HG03135 (cell line): Measurements from ENCODE around the gene OSBPL8.

Experiments used
- ATAC-seq: cut with Tn5 transposase; IDR thresholded peaks from one replicate; pipeline ENCODE4 v1.9.1; 2021; ENCODE audit warnings: mild to moderate bottlenecking, moderate library complexity; ENCODE audit not compliant: unreplicated experiment

OSBPL8 gene

DNA sequence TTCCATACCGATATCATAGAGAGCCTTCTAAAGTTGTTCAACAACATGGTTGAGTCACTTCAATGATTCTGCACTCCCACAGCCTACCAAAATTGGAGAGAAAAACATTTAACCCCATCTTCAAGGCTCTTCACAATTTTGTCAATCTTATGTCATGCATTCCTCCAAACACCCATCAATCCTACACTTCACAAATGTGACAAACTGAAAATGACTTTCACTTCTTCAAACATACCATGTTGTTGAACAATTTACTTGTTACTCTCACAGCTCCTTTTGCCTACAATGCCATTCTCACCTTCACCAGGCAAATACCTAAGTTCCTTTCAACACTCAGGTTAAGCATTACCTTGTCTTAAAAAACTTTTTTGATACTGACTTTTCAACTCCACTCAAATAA lies 88.0 kb downstream of the OSBPL8 start:
- no peak for ATAC-seq

DNA sequence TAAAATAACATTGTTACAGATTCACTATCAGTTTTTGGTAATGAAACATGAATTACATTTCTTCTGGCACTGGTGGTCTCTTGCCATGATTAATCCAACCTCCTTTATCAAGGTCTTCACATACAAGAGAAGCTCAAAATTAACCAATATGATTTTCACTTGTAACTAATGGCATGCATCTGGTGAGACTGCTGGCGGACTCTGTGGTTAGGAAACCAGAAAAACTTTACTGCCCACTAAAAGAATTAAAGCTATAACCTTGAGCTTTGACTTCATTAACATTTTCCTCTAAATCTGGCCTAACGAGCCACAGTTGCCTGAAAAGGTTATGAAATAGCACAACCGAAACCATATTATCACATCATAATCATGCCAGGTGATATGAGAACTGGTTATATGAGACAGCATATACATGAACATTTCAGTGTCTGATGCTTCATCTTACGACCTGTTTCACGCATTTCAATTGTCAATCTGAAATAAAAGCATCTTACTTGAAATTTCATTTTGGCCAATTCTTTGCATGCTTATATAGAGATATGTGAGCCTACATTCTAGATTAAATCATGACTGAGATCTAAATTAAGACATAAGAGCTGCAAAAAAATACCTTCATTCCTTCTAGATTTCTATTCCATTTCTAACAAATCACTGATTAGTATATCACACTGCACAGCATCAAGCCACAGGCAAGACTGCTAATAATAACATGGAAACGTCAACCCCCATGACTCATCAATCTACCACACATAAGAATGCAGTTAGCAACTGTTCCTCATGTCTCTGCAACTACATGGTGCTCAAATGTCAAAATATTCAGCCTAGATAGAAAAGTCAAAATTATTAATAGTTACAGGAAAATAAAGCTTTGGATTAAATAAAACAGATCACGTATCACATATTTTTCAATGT lies 89.3 kb downstream of the OSBPL8 start:
- ATAC-seq: peak; percentile 83

DNA sequence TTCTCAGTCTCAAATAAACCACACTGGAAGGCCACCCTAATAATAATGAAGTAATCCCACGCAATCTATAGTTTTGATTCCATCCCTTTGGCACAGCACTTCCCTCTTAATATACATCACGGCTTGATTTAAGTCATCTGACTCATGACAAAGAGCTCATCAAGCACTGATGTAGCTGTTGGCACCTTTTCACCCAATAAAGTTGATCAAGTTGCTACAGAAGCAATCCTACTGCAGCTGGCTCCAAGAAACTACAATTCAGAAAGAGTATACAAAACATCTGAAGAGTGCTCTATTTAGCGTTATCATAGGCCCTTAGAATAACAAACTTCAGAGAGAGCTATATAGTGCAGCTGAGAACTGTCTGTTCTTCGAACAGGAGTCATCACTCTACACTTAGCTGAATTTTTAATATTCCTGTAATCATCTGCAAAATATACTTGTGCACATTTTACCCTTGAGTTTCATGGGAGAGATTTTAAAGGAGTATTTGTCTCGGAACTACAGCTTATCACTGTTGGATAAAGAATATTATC lies 94.9 kb downstream of the OSBPL8 start:
- no peak for ATAC-seq

DNA sequence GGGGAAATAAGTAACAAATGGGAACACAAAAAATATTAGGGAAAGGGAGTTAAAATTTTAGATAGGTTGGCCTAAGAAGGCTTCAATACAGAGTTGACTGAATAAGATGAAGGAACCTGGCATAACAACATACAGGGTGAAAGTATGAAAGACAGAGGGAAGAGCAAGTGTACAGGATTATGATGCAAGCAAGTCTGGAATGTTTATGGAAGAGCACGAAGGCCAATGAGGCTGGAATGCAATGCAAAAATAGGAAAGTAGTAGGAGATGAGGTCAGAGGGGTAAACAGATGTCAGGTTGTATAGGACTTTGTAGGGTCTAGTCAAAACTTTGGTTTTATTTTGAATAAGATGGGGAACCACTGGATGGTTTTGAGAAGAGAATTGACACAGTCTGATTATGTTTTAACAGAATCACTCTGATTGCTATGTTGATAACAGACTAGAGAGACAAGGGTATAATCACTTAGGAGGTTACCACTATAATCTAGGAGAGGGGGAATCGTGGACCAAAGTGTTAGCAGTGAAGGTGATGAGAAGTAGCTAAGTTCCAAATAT lies 96.8 kb downstream of the OSBPL8 start:
- ATAC-seq: no peak

DNA sequence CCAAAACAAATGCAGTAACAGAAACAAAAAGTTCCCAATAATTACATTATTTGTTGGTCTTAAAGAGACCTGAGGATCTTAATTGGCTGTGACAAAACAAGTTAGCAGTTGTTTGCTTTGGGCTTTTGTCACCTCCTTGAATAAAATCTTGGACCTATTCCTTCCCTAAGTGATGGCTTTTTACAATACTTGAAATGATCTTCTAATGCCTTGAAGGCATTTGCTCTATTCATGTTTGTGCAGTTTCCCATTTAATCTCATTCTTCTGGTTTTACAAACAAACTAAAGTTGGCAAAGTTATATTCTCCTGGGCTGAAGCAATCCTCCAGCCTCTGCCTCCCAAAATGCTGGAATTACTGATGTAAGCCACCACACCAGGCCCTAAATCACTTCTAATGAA lies 98.8 kb downstream of the OSBPL8 start:
- no peak for ATAC-seq

DNA sequence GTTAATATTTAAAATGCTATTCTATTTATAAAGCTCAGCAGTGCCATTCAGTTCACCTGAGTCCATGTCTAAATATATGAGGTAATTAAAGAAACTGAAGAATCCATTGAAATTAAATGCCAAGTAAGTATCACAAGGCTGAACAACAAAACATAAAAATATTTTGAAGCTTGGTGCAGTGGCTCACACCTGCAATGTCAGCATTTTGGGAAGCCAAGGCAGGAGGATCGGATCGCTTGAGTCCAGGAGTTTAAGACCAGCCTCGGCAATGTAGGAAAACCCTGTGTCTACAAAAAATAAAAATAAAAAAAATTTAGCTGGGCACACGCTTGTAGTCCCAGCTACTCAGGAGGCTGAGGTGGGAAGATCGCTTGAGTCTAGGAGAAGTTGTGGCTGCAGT lies 101.8 kb downstream of the OSBPL8 start:
- ATAC-seq: no peak

DNA sequence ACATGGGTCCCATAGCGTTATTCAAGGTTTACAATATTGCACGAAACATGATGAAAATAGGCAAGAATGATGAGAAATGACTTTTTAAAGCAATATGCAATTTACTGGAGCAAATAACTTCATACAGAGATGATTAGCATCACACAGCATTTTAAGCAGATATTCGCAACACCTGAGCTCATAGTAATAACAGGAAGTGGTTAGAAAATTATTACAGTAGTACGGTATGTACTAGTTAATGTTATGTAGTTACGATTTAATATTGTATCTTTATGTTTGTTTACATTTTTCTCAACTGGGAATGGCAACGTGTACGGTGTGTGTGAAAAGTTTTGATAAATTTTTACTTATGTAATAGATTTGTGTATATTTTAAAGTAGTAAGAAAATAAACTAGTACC lies 102.6 kb downstream of the OSBPL8 start:
- no peak for ATAC-seq

DNA sequence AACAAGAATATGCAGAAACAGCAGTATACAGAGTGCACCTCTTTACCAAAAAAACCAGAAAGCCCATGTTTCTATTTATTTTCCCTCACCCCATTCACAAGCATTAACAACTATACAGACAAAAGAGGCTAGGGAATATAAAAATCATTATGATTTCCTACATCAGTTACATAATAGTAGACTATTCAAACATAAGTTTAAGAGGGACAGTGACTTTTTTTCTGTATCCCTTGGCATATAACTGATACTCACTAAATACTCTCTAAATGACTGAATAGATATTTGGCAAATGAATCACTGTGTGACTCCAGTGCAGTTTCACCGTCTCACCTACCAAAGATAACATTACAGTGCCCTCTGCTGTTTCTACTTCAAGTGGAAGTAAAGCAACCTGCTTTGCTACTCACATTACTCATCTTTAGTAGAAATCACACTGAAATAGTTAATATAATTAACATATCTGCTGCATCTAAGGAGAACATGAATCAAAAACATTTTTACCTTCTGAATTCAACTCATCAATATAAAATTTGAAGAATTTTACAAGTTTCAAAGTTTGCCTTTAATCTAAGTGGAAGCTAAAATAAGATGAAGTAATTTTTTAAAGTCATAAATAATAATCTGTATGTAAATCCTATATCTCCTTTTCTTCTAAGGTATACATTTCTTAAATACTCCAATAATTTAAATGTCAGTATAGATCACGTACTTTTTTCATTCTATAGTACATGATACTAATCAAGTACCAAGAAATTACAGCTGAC lies 103.8 kb downstream of the OSBPL8 start:
- ATAC-seq: peak; percentile 91

DNA sequence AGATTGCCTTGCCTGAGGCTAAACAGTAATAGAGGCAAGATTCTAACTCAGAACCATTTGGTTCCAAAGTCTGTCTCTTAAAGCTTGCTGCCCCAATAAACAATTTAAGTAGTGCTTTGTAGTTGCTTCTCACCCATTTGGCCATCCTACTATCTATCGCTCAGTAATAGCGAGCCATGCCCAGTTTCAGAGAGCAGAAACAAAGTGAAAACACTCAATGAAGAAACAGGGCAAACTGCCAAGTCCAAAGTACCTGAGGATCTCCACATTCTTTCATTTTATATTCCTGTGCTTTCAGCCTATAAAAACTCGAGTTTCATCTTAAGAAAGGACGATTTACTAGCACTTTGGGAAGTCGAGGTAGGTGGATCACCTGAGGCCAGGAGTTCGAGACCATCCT lies 108.0 kb downstream of the OSBPL8 start:
- ATAC-seq: no peak

DNA sequence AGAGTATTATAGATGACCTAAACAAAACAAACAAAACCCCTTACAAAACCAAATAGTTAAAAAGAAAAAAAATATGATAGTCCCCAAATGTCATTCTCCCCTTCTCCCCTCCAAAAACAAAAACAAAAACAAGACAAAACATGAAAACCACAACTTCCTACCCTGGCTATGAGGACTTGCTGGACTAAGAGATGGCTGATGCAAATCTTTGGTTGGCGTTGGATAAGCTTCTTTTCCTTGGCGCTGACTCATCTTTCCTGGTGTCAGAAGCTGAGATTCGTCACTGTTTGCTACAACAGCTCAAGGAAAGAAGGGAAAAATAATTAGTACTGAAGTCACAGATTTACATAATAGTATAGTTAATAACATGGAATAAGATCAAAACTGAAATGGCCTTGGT lies 108.9 kb downstream of the OSBPL8 start:
- ATAC-seq: no peak

DNA sequence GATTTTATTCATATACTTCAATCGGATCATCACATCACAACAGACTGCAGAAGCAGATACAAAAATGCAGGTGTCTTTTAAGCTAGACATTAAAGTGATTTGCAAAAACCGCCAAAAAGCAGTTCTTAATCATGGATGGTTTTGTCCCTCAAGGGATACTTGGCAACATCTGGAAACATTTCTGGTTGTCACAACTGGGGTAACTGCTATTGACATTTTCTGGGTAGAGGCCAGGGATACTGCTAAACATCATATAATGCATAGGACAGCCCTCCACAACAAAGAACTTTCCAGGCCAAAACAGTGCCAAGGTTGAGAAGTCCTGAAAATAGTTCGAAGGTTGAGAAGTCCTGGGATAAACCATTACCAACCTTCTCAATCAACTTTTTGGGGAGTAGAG lies 109.6 kb downstream of the OSBPL8 start:
- ATAC-seq: no peak

DNA sequence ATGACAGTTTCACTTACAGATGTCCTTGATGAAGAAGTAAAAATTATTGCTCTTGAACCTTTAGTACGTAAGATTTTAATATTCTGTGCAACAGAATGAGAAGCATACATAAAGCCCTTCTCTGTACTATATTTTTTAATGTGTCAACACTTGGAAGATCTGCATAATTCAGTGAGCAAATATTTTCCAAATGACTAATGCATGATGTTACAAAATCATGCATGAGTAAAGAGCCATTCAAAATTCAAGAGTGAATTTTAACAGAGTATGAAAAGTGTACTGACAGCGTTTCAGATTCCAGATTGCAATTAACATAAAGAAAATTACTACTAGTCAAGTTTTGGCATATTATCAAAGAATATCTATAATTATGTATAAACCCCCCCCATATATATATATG lies 110.0 kb downstream of the OSBPL8 start:
- no peak for ATAC-seq

DNA sequence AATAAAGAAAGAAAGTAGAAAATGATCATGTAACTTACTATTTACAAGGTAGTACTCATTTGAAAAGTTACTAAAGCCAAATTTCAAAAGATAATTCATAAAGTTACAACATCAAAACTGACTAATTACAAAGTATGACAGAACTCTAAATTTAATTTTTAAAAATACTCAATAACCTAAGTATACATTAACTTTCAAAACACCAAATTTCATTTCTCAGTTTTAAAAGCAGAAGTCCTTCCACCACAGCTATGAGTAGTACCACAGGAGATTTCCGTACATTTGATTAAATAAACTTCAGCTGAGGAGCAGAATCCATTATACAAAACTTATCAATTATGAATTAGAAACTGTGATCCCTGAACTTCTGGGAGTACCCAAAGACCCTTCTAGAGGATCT lies 110.6 kb downstream of the OSBPL8 start:
- no peak for ATAC-seq

DNA sequence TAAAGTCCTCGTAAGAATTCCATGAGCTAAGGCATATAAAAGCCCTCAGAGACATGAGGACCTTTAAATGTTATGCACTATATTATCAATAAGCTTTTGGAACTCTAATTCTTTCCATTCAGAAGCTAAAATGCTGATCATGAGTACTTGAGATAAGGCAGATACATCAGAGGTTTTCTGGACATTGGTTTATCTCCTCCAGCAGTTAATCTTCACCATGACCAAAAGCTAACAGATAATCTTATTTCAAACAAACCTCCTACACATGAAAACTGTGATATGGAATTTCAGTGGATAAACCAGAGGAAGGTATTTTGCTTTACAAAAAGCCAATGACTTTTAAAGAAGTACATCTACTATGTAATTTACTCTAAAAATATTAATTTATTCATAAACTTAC lies 113.5 kb downstream of the OSBPL8 start:
- no peak for ATAC-seq

DNA sequence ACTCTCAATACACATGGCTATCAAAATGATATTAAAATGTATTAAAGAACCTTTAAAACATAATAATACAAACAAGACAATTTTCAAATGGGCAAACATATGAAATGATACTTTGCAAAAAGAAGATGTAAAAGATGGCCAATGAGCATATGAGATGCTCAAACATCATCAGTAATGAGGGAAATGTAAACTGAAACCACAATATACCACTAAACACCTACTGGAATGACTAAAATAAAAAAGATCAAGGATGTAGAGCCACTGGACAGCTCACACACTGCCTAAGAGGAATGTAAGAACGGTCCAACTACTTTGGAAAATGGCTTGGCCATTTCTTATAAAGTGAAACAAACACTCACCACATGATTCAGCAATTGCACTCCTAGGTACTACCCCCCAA lies 114.1 kb downstream of the OSBPL8 start:
- ATAC-seq: no peak

DNA sequence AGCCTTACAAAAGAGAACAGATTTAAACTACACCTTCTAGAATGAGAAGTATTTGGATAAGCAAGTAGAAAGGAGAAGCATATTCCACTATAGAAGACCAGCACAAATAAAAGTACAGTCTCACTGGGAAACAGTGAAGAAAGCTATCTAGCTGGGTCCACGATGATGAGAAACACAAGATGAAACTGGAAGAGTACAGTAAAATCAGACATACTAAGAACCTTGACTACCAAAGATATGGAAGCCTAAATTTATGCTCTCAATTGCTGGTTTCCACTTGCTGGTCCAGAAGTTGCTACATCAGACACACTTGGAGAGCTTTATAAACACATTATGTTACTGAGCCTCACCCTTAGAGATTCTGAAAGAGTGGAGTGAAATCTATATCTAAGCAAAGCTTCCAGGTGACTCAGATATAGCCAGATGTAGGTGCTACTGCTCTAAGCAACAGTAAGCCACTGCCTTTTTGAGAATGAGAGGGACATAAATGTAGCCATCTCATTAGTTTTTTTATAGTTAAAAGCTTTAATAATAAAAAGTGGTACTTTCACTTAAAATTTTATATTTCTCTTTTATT lies 115.1 kb downstream of the OSBPL8 start:
- ATAC-seq: no peak

DNA sequence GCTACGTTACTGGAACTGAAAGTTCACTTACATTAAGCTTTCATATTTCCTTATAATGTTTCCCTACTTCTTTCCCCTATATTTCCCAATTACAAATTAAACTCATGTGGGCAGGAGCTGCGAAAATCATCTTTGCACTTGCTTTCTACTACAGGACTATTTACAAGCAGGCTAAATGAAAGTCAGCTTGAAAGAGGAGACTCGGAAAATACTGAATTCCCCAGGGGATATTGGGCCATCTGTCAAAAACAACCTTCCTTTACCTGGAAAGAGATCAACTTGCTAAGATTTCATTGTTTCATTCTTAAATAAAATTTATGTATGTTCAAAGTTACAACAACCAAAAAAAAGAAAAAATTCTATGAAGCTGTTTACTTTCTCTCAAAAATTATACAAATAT lies 118.6 kb downstream of the OSBPL8 start:
- no peak for ATAC-seq

DNA sequence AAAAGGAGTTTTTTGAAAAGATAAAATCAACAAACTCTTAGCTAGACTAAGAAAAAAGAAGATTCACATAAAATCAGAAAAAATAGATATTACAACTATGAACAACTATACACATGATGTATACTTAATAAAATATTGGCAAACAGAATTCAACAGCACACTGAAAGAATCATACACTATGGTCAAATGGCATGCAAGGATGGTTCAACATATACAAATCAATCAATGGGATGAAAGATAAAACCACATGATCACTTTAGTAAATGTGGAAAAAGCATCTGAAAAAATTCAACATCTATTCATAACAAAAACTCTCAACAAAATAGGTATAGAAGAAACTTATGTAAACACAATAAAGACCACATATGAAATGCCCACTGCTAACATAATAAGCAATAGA lies 126.8 kb downstream of the OSBPL8 start:
- ATAC-seq: no peak

DNA sequence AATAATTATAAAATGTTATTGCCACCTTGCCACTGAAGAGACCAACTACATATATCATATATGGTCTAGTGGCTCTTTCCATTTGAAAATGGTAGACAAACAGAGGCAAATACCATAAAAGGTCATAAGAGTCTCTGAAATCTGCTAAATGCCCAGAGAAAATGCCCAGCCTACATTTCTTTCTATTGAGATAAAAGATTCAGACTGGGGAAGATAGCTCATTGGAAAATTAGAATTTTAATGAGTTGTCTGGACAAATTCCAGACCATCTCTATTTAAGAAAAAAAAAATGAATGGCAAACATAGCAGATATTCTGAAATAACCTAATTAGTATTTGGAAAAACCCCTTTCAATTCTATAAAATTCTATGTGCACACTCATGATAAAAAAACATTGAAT lies 131.5 kb downstream of the OSBPL8 start:
- ATAC-seq: no peak

DNA sequence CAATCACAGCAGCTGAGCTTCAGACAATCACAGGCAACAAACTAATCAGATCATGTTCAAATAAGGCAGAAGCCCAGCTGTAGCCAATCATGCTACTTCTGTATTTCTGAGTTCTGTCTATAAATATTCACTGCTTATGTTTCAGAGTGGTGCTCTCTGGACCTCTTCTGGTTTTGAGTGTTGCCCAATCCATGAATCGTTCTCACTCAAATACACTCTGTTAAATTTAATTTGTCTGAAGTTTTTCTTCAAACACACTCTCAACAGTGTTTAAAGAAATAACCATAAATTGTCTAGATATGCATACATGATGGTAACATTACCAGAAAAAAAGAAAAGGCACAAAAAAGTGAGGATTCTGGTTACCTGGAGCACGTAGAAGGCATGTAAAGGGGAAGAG lies 133.4 kb downstream of the OSBPL8 start:
- no peak for ATAC-seq

DNA sequence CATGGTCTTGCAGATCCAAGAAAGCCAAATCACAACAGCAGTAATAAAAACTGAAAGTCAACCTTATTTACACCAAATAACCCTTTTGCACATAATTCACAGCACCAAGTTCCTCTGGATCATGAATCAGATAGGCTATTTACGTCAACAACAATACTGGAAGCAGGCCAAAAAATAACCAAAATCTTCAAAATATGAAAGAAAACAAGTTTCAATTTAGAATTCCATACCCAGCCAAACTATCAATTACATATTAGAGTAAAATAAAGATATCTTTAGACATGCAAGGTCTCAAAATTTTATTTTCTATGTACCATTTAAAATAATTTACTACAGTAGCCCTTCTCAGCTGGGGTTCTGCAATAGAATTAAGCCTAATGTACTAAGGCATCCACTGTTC lies 134.6 kb downstream of the OSBPL8 start:
- ATAC-seq: no peak
